HG03095 (cell line): ENCODE measurements around the gene IL1R2.
"Not testable (repeated sequence)": the region's sequence is repeated elsewhere in the genome, so short reads cannot be mapped to it uniquely, and the experiment has no call there.

Experiments
- ATAC-seq: cut with Tn5 transposase; IDR thresholded peaks from one replicate; pipeline ENCODE4 v1.9.1; 2021; ENCODE audit warnings: moderate library complexity; ENCODE audit not compliant: unreplicated experiment

Gene IL1R2

GRCh38 chr2:101998896-101999789 lies 7.4 kb downstream of the IL1R2 start:
- no peak for ATAC-seq

DNA sequence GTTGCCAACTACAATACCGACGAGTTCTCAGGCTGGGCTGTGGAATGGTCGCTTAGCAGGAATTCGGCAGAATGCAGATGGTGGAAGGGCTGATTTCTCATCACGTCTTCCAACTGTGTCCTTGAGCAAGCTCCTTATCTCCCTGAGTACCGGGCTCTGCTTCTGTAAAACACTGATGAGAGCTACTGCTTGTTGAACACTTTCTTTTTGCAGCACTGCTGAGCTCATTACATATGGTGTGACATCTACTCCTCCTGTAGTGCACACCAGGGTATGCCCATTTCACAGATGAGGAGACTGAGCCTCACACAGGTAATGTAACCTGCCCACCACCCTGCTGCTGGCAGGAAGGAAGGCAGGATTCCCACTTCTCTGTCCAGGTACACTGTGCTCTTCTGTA lies 8.3 kb downstream of the IL1R2 start:
- no peak for ATAC-seq

DNA sequence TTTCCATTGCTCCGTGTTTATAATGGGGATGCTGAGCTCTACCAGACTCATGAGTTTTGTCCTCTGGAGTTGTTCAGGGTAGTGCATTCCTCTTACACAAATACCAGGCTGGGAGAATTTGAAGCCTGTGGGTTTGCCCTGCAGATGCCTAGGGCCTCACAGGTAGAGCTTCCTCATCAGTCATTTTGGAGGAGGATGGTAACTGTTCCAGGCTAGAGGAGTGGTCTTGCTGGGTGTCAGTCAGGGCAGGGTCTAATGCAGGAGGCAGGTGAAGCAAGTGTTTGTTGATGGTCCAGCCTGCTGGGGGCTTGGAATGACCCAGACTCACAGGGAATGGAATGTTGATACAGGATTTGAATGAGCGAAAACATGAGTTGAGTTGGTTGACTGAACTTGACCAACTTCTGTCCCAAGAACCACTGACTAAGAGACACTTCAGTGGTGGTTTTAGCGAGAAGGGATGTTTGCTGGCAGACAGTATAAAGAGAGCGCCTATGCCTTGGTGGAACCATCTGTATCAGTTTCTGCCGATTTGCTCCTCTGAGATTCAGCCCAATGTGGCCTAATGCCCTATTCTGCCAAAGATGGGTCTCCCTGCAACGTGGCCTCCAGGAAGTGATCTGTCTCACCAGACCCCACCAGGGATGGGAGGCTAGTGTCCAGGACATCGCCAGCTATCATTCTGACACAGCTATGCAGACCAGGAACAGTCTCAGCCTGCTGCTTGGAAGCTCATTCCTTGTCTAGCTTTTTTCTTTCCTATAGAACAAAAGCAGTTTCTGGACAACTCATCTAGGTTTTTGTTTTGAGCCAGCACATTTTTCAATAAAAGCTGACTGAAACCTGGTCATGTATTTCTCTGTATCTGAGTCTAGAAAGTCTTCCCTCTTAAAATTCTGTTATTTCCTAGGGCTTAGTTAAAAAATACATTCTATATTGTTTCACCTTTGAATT lies 9.3 kb downstream of the IL1R2 start:
- no peak for ATAC-seq

DNA sequence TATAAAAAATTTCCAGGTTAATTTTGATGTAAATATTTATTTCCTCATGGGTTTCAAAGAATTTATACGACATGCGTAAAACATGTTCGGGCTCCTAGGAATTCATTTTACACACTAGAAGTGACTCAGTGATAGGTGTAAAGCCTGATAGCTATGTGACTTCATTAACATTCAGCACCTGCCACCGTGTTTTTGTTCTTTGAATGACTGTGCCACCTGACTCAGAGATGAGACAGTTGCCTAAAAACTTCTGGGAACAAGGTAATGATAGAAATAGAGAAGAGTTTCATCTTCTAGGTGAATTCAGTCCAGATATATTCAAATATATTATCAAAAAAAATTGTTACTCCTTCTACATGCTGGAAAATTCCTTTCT lies 10.0 kb downstream of the IL1R2 start:
- ATAC-seq = no peak

- ATAC-seq = no peak
These were observed 10.5 kb downstream of the IL1R2 start for GRCh38 chr2:102002228-102002627.

GRCh38 chr2:102002909-102003308 lies 11.1 kb downstream of the IL1R2 start:
- ATAC-seq = not testable (repeated sequence)

DNA sequence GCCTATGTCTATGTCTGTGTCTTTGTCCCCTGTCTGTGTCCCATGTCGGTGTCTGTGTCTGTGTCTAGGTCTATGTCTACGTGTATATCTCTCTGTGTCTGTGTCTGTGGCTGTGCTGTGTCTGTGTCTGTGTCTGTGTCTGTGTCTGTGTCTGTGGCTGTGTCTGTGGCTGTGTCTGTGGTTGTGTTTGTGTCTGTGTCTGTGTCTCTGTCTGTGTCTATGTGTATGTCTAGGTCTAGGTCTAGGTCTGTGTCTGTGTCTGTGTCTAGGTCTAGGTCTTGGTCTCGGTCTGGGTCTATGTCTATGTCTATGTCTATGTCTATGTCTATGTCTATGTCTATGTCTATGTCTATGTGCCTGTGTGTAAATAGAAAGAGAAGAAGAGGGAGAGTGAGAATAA lies 11.9 kb downstream of the IL1R2 start:
- ATAC-seq = no peak

- ATAC-seq = no peak
These were observed 12.8 kb downstream of the IL1R2 start for GRCh38 chr2:102004581-102004980.

- ATAC-seq = no peak
These were observed 13.7 kb downstream of the IL1R2 start for GRCh38 chr2:102005449-102005848.

DNA sequence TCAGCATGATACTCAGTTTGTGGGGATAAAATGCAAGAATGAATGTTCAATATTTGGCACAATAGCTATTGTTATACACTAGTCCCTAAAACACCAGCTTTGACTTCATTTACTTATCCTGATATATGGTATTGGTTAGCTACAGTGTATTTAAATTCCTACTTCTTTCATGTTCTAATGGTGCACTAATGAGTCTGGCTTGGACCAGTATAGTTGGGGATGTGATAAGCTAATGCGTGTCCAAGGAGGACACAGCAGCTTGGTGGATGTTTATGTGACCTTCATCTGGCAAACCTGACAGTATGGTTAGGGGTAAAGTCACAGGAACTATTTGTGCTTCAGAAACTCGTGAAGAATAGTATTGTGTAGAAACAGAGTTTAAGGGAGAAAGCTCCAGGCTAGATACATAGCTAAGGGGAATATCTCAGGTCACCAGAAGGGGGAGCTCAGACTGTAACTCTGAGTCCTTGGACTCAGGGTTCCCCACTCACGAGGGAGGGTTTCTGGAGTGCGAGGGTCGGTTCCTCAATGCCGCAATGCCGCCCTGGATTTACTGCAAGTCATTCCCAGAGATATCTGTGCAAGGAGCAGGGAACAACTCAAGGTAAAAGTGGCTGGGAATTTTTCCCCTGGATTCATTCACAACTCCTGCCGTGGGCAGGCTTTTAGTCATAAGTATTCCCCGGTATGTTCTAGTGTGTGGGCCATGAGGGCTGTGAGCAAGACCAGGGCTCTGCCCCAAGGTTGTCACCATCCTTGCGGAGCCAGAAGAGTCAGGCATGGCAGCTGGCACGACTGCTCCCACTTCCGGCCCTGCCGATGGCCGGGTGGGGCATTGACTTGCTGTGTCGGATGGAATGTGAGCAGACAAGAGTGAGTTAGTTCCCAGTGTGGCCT lies 14.5 kb downstream of the IL1R2 start:
- ATAC-seq = no peak

DNA sequence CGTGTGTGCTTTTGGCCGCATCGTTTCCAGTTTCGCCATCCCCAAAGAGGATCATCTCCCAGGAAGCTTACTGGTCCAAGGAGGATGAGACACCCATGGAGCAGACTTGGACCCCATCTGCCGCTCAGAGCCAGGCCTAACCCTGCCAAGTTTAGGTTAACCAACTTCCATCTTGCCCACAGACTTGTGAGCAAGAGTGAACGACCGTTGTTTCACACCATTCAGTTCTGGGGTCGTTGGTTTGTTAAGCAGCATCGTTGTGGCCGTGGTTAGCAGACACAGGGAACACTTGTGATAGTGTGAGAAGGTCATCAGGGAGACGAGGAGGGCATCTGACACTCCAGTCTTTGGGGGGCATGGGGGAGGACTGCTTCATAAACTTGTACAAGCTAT lies 15.1 kb downstream of the IL1R2 start:
- no peak for ATAC-seq

DNA sequence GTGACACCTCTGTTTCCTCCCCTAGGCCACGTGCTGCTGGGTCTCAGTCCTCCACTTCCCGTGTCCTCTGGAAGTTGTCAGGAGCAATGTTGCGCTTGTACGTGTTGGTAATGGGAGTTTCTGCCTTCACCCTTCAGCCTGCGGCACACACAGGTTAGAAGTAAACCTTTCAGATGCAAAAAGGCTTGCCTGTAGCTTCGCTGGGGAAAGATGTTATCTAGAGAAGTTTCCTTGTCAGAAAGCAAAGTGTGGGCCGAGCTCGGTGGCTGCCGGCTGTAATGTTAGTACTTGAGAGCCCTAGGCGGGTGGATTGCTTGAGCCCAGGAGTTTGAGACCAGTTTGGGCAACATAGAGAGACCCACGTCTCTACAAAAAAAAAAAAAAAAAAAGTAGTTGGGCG lies 16.7 kb downstream of the IL1R2 start:
- no peak for ATAC-seq

DNA sequence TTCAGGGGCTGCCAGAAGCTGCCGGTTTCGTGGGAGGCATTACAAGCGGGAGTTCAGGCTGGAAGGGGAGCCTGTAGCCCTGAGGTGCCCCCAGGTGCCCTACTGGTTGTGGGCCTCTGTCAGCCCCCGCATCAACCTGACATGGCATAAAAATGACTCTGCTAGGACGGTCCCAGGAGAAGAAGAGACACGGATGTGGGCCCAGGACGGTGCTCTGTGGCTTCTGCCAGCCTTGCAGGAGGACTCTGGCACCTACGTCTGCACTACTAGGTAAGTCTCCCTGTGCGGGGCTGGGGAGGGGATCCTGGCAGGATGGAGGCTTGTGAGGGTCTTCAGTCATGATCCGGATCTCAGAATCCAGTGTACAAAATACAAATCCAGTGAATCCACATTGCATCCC lies 17.8 kb downstream of the IL1R2 start:
- no peak for ATAC-seq

DNA sequence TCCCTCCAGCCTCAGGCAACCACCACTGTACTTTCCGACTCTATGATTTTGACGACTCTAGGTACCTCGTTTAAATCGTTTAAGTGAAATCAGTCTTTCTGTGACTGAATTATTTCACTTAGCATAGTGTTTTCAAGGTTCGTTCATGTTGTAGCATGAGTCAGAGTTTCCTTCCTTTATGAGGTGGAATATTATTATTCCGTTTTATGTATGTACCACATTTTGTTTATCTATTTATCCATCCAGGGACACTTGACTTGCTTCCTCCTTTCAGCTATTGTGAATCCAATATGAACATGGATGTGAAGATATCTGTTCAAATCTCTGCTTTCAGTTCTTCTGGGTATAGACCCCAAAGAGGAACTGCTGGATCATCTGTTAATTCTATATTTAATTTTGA lies 19.1 kb downstream of the IL1R2 start:
- ATAC-seq = no peak

DNA sequence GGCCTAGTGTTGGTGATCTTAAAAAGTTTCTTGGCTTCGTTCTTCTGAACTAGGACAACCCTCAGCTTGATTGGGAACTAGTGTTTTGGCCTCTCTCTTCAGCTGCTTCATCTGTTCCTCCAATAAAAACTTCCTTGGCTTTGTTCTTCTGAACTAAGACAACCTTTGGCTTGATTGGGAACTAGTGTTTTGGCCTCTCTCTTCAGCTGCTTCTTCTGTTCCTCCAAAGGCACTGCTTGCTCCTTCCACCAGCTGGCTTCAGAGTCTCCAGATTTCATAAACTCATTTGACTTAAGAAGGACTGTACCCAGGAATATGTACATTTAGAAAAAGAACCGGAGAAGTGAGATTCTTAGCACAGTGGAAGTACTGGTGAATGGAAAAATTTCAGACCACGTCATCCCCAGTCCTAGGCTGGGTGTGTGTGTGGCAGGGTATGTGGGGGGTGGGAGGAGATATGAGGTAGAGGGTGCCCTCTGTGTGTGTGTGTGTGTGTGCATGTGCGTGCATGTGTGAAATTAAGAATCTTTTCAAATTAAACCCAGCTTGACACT lies 20.4 kb downstream of the IL1R2 start:
- ATAC-seq = no peak

DNA sequence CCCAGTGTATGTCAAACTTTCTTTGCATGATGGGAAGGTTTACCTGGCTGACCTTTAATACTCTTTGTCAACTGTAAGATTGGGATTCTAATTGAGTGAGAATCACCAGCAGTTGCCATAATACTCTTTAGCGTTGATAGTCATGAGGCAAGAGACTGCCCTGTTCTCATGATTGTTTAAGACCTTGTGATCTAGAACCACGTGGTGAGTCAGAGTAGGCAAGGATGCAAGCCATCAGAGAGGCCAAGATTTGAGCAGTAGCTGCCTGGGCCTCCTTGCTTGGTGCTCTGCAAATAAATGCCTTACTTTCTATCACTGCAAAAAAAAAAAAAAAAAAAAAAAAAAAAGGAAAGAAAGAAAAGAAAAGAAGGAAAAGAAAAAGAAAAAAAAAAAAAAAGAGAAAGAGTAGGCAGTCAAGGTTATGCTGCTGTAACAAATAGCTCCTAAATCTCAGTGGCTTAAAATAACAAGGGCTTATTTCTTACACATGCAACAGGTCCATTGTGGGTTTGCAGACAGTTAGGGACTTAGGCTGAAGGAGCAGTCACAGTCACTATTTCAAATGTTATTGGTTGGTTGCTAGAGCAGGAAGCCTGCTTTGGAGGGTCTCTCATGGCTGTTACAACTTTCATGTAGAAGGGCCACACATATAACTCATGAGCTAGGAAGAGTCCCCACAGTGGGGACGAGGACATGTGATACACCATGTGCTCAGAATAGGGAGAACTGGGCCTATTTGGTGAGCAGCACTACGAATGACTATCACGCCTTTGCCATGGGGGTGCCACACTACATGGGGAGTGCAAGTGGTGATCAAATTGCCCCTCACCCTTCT lies 21.7 kb downstream of the IL1R2 start:
- ATAC-seq = no peak

GRCh38 chr2:102014041-102014345 lies 22.2 kb downstream of the IL1R2 start:
- ATAC-seq = no peak

GRCh38 chr2:102015399-102015798 lies 23.6 kb downstream of the IL1R2 start:
- no peak for ATAC-seq

DNA sequence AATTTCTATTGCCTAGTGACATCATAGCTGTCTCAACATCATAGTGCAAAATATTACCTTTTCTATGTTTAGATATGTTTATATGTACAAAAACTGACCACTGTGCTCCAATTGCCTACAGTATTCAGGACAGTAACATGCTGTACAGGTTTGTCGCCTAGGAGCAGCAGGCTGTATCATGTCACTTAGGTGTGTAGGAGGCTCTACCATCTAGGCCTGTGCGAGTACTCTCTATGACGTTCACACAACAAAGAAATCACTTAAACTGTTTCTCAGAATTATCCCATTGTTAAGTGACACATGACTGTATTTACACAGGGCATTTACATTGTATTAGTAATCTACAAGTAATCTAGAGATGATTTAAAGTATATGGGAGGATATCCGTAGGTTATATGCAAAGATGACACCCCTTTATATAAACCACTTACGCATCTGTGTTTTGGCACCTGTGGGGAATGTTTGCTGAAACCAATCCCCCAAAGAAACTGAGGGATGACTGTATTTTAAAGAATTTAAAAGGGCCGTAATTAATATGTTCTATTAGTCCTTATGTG lies 24.7 kb downstream of the IL1R2 start:
- ATAC-seq = no peak
